Measurements from ENCODE around the gene NEFH.

DNA sequence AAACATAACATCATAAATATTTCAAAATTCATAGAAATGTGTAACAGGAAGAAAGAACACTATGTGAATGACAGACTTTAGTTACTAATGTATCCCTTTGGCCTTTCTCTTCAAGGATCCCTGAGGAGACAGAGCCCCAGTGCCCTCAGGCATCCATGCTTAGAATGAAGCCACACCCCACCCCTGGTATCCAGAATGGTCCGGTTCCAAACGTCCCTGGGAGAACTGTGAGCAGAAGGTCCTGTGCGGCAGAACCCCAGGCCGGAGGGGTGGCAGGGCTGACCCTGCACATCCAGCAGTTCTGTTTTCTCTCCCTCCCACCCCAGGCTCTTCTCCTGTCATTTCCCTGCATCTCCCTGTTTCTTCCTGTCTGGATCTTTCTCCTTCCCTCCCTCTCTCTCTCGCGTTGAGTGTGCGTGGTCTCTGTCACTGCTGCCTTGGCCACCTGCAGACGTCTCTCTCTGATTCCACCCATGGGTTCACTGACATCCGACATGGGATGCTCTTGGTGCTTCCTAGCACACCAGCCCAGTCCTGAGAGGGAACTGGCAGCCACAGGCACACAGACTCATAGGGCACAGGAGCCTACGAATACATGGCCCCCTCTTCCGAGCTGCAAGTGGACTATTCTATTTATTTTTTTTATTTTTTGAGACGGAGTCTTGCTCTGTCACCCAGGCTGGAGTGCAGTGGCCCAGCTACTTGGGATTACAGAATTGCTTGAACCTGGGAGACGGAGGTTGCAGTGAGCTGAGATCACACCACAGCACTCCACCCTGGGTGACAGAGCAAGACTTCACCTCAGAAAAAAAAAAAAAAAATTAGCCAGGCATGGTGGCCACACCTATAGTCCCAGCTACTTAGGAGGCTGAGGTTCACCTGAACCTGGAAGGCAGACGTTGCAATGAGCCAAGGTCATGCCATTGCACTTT lies 35.9 kb upstream of the NEFH start:
- TF ChIP-seq, protein P1, sequence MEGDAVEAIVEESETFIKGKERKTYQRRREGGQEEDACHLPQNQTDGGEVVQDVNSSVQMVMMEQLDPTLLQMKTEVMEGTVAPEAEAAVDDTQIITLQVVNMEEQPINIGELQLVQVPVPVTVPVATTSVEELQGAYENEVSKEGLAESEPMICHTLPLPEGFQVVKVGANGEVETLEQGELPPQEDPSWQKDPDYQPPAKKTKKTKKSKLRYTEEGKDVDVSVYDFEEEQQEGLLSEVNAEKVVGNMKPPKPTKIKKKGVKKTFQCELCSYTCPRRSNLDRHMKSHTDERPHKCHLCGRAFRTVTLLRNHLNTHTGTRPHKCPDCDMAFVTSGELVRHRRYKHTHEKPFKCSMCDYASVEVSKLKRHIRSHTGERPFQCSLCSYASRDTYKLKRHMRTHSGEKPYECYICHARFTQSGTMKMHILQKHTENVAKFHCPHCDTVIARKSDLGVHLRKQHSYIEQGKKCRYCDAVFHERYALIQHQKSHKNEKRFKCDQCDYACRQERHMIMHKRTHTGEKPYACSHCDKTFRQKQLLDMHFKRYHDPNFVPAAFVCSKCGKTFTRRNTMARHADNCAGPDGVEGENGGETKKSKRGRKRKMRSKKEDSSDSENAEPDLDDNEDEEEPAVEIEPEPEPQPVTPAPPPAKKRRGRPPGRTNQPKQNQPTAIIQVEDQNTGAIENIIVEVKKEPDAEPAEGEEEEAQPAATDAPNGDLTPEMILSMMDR (IDR thresholded peaks at IDR 0.05) = no peak
- no peak for TF ChIP-seq POLR2A (IDR thresholded peaks at IDR 0.05)

All from lower leg skin (tissue), 3 donors.